GM23338 (cell line): ENCODE results near the gene FEM1A. TPM values are rescaled to one million over a fixed set of nuclear protein-coding genes. Genes with fewer than 3 reads are reported as not detected.

ENCODE experiments used
- ATAC-seq: fragments of 200-7000 bp; cut with Tn5 transposase; 3 replicates; pipeline ENCODE4 v1.9.1; 2020
- DNase-seq: peaks from one replicate; pipeline ENCODE4 v3.0.0-alpha.2; 2015; ENCODE audit warnings: low spot score
- H2AFZ ChIP-seq: fragments of 200-600 bp; sonication (generic); 2 replicates; pipeline ENCODE4 v1.8.0; 2016; ENCODE audit warnings: antibody characterized with exemption, mild to moderate bottlenecking, moderate library complexity
- H3F3A ChIP-seq: fragments of 200-600 bp; sonication (generic); replicated peaks from 2 replicates; pipeline ENCODE4 v1.8.0; 2017; ENCODE audit warnings: antibody characterized with exemption, mixed run types, low read depth
- H3K27ac ChIP-seq: fragments of 200-600 bp; sonication (generic); 2 replicates; pipeline ENCODE4 v1.6.1; 2016; ENCODE audit warnings: low read depth
- H3K27me3 ChIP-seq: fragments of 200-600 bp; sonication (generic); 2 replicates; pipeline ENCODE4 v1.8.0; 2016; ENCODE audit warnings: mild to moderate bottlenecking, mixed run types, moderate library complexity; ENCODE audit not compliant: insufficient read depth
- H3K36me3 ChIP-seq: fragments of 200-600 bp; sonication (generic); 2 replicates; pipeline ENCODE4 v1.8.0; 2016; ENCODE audit warnings: mild to moderate bottlenecking; ENCODE audit not compliant: insufficient read depth
- H3K4me1 ChIP-seq: fragments of 200-600 bp; sonication (generic); 2 replicates; pipeline ENCODE4 v1.8.0; 2016; ENCODE audit warnings: mild to moderate bottlenecking, moderate library complexity; ENCODE audit not compliant: insufficient read depth
- H3K4me2 ChIP-seq: fragments of 200-600 bp; sonication (generic); 2 replicates; pipeline ENCODE4 v1.7.1; 2017; ENCODE audit warnings: mixed run types
- H3K4me3 ChIP-seq: fragments of 200-600 bp; sonication (generic); 2 replicates; pipeline ENCODE4 v1.6.1; 2016; ENCODE audit warnings: mixed run types
- H3K79me2 ChIP-seq: fragments of 200-600 bp; sonication (generic); replicated peaks from 2 replicates; pipeline ENCODE4 v1.8.0; 2017; ENCODE audit warnings: mild to moderate bottlenecking; ENCODE audit not compliant: insufficient read depth
- H3K9me2 ChIP-seq: fragments of 200-600 bp; sonication (generic); 2 replicates; pipeline ENCODE4 v1.8.0; 2017; ENCODE audit not compliant: insufficient read depth
- H4K20me1 ChIP-seq: fragments of 200-600 bp; sonication (generic); replicated peaks from 2 replicates; pipeline ENCODE4 v1.8.0; 2017; ENCODE audit warnings: mild to moderate bottlenecking; ENCODE audit not compliant: insufficient read depth
- H3K27ac Mint-ChIP-seq: 2 replicates; pipeline ENCODE4 v1.8.0; 2020; ENCODE audit warnings: inconsistent platforms, mild to moderate bottlenecking, moderate library complexity, mixed read lengths
- H3K27me3 Mint-ChIP-seq: 3 replicates; pipeline ENCODE4 v1.8.0; 2022; ENCODE audit warnings: low read depth, mild to moderate bottlenecking, moderate library complexity, mixed read lengths, inconsistent platforms; ENCODE audit not compliant: insufficient read depth, poor library complexity
- H3K36me3 Mint-ChIP-seq: 3 replicates; pipeline ENCODE4 v1.8.0; 2021; ENCODE audit warnings: low read depth, mild to moderate bottlenecking, inconsistent platforms, moderate library complexity, mixed read lengths
- H3K4me1 Mint-ChIP-seq: 3 replicates; pipeline ENCODE4 v1.8.0; 2020; ENCODE audit warnings: mild to moderate bottlenecking, inconsistent platforms, mixed read lengths
- H3K4me3 Mint-ChIP-seq: 3 replicates; pipeline ENCODE4 v1.8.0; 2021; ENCODE audit warnings: moderate library complexity, mild to moderate bottlenecking, inconsistent platforms, mixed read lengths
- H3K9me3 Mint-ChIP-seq: 3 replicates; pipeline ENCODE4 v1.8.0; 2020; ENCODE audit warnings: moderate library complexity, mild to moderate bottlenecking, inconsistent platforms, mixed read lengths
- CREB1 ChIP-seq: fragments of 250-450 bp; sonication (Bioruptor Pico); IDR thresholded peaks from 2 replicates; pipeline ENCODE4 v1.5.0; 2020; ENCODE audit warnings: low read depth, mild to moderate bottlenecking, moderate library complexity
- EZH2 ChIP-seq: fragments of 200-600 bp; sonication (generic); IDR thresholded peaks from one replicate; pipeline ENCODE4 v1.8.0; 2017; ENCODE audit warnings: antibody characterized with exemption, mild to moderate bottlenecking, low read depth; ENCODE audit not compliant: unreplicated experiment
- EZH2phosphoT487 ChIP-seq: fragments of 200-600 bp; sonication (generic); IDR thresholded peaks from one replicate; pipeline ENCODE4 v1.8.1; 2018; ENCODE audit warnings: antibody characterized with exemption; ENCODE audit not compliant: unreplicated experiment
- JUNB ChIP-seq: IDR thresholded peaks from one replicate; pipeline ENCODE4 v1.6.1; 2016; ENCODE audit warnings: antibody characterized with exemption; ENCODE audit not compliant: unreplicated experiment
- NANOG ChIP-seq: IDR thresholded peaks from 2 replicates; pipeline ENCODE4 v1.6.1; 2016; ENCODE audit warnings: antibody characterized with exemption, borderline replicate concordance
- POLR2AphosphoS5 ChIP-seq: IDR thresholded peaks from 2 replicates; pipeline ENCODE4 v1.6.1; 2016; ENCODE audit warnings: antibody characterized with exemption, low read depth
- STAT1 ChIP-seq: IDR thresholded peaks from one replicate; pipeline ENCODE4 v1.6.1; 2016; ENCODE audit warnings: antibody characterized with exemption; ENCODE audit not compliant: unreplicated experiment
- ZNF114 ChIP-seq: fragments of 250-450 bp; sonication (Bioruptor Pico); IDR thresholded peaks from 2 replicates; pipeline ENCODE4 v1.5.0; 2020; ENCODE audit warnings: mild to moderate bottlenecking, moderate library complexity
- ZNF331 ChIP-seq: fragments of 250-450 bp; sonication (Bioruptor Pico); IDR thresholded peaks from 2 replicates; pipeline ENCODE4 v1.5.0; 2020; ENCODE audit warnings: low read depth, mild to moderate bottlenecking, moderate library complexity
- polyA plus RNA-seq: library from polyadenylated mRNA; unstranded; fragments of >200 nt; fragmentation: Nextera tagmentation; extraction: Ambion mirVana; gene quantifications from 2 replicates; pipeline ENCODE4 v1.2.1, GENCODE V29; 2016
- total RNA-seq: library from RNA; depleted of rRNA; stranded (reverse); fragments of >200 nt; shearing (Covaris generic); gene quantifications from 2 replicates; pipeline ENCODE4 v1.2.3, GENCODE V29; 2014
- TF ChIP-seq, protein P1 (sequence below): IDR thresholded peaks from 2 replicates; pipeline ENCODE4 v1.6.1; 2016; ENCODE audit warnings: antibody characterized with exemption
- TF ChIP-seq, protein P2 (sequence below), 2 experiments: fragments of 200-600 bp in 1 of 2; sonication (generic) in 1 of 2; conservative IDR thresholded peaks; 2 replicates each; pipeline versions ENCODE4 v1.5.1 to v1.6.1; 2016 to 2017; ENCODE audit warnings: antibody characterized with exemption in 2 of 2, low read depth in 2 of 2, mild to moderate bottlenecking in 2 of 2, moderate library complexity in 1 of 2
- TF ChIP-seq, protein P3 (sequence below): fragments of 250-450 bp; sonication (Bioruptor Pico); IDR thresholded peaks from 2 replicates; pipeline ENCODE4 v1.5.0; 2020; ENCODE audit warnings: mild to moderate bottlenecking, moderate library complexity
- TF ChIP-seq, protein P4 (sequence below): IDR thresholded peaks from one replicate; pipeline ENCODE4 v1.6.1; 2018; ENCODE audit warnings: antibody characterized with exemption; ENCODE audit not compliant: unreplicated experiment

FEM1A gene
- total and polyA plus RNA-seq, 2 experiments from 2014 or later = 0.87 to 16.5 TPM

DNA sequence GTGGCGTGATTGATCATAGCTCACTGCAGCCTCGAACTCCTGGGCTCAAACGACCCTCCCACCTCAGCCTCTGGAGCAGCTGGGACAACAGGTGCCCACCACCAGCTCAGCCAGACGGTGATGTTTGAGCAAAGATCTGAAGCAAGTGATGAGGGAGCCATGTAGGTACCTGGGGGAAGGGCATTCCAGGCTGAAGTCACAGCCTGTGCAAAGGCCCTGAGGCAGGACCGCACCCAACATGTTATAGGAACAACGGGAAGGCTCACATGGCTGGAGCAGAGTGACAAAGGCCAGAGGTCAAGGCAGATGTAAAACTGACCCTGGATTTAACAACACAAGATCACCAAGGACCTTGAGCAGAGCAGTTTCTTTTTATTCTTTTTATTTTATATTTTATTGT lies 14.8 kb downstream of the FEM1A start:
- H3K27ac Mint-ChIP-seq = no peak overlapping the region
- TF ChIP-seq EZH2phosphoT487 (no peak), NANOG (no peak), ZNF331 (CRISPR knock-in tag) (no peak), ZNF114 (CRISPR knock-in tag) (no peak), POLR2AphosphoS5 (no peak), CREB1 (CRISPR knock-in tag) (no peak), JUNB (no peak), STAT1 (no peak), EZH2 (no peak)
- TF ChIP-seq, protein P1, sequence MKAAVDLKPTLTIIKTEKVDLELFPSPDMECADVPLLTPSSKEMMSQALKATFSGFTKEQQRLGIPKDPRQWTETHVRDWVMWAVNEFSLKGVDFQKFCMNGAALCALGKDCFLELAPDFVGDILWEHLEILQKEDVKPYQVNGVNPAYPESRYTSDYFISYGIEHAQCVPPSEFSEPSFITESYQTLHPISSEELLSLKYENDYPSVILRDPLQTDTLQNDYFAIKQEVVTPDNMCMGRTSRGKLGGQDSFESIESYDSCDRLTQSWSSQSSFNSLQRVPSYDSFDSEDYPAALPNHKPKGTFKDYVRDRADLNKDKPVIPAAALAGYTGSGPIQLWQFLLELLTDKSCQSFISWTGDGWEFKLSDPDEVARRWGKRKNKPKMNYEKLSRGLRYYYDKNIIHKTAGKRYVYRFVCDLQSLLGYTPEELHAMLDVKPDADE = no peak
- TF ChIP-seq, protein P2, sequence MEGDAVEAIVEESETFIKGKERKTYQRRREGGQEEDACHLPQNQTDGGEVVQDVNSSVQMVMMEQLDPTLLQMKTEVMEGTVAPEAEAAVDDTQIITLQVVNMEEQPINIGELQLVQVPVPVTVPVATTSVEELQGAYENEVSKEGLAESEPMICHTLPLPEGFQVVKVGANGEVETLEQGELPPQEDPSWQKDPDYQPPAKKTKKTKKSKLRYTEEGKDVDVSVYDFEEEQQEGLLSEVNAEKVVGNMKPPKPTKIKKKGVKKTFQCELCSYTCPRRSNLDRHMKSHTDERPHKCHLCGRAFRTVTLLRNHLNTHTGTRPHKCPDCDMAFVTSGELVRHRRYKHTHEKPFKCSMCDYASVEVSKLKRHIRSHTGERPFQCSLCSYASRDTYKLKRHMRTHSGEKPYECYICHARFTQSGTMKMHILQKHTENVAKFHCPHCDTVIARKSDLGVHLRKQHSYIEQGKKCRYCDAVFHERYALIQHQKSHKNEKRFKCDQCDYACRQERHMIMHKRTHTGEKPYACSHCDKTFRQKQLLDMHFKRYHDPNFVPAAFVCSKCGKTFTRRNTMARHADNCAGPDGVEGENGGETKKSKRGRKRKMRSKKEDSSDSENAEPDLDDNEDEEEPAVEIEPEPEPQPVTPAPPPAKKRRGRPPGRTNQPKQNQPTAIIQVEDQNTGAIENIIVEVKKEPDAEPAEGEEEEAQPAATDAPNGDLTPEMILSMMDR (conservative IDR thresholded peaks at IDR 0.05; ENCODE audit: low read depth in 2 of 2) = no peak
- TF ChIP-seq, protein P3, sequence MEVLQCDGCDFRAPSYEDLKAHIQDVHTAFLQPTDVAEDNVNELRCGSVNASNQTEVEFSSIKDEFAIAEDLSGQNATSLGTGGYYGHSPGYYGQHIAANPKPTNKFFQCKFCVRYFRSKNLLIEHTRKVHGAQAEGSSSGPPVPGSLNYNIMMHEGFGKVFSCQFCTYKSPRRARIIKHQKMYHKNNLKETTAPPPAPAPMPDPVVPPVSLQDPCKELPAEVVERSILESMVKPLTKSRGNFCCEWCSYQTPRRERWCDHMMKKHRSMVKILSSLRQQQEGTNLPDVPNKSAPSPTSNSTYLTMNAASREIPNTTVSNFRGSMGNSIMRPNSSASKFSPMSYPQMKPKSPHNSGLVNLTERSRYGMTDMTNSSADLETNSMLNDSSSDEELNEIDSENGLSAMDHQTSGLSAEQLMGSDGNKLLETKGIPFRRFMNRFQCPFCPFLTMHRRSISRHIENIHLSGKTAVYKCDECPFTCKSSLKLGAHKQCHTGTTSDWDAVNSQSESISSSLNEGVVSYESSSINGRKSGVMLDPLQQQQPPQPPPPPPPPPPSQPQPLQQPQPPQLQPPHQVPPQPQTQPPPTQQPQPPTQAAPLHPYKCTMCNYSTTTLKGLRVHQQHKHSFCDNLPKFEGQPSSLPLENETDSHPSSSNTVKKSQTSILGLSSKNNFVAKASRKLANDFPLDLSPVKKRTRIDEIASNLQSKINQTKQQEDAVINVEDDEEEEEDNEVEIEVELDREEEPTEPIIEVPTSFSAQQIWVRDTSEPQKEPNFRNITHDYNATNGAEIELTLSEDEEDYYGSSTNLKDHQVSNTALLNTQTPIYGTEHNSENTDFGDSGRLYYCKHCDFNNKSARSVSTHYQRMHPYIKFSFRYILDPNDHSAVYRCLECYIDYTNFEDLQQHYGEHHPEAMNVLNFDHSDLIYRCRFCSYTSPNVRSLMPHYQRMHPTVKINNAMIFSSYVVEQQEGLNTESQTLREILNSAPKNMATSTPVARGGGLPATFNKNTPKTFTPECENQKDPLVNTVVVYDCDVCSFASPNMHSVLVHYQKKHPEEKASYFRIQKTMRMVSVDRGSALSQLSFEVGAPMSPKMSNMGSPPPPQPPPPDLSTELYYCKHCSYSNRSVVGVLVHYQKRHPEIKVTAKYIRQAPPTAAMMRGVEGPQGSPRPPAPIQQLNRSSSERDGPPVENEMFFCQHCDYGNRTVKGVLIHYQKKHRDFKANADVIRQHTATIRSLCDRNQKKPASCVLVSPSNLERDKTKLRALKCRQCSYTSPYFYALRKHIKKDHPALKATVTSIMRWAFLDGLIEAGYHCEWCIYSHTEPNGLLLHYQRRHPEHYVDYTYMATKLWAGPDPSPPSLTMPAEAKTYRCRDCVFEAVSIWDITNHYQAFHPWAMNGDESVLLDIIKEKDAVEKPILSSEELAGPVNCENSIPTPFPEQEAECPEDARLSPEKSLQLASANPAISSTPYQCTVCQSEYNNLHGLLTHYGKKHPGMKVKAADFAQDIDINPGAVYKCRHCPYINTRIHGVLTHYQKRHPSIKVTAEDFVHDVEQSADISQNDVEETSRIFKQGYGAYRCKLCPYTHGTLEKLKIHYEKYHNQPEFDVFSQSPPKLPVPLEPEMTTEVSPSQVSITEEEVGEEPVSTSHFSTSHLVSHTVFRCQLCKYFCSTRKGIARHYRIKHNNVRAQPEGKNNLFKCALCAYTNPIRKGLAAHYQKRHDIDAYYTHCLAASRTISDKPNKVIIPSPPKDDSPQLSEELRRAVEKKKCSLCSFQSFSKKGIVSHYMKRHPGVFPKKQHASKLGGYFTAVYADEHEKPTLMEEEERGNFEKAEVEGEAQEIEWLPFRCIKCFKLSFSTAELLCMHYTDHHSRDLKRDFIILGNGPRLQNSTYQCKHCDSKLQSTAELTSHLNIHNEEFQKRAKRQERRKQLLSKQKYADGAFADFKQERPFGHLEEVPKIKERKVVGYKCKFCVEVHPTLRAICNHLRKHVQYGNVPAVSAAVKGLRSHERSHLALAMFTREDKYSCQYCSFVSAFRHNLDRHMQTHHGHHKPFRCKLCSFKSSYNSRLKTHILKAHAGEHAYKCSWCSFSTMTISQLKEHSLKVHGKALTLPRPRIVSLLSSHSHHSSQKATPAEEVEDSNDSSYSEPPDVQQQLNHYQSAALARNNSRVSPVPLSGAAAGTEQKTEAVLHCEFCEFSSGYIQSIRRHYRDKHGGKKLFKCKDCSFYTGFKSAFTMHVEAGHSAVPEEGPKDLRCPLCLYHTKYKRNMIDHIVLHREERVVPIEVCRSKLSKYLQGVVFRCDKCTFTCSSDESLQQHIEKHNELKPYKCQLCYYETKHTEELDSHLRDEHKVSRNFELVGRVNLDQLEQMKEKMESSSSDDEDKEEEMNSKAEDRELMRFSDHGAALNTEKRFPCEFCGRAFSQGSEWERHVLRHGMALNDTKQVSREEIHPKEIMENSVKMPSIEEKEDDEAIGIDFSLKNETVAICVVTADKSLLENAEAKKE (CRISPR knock-in tag) = no peak
- TF ChIP-seq, protein P4, sequence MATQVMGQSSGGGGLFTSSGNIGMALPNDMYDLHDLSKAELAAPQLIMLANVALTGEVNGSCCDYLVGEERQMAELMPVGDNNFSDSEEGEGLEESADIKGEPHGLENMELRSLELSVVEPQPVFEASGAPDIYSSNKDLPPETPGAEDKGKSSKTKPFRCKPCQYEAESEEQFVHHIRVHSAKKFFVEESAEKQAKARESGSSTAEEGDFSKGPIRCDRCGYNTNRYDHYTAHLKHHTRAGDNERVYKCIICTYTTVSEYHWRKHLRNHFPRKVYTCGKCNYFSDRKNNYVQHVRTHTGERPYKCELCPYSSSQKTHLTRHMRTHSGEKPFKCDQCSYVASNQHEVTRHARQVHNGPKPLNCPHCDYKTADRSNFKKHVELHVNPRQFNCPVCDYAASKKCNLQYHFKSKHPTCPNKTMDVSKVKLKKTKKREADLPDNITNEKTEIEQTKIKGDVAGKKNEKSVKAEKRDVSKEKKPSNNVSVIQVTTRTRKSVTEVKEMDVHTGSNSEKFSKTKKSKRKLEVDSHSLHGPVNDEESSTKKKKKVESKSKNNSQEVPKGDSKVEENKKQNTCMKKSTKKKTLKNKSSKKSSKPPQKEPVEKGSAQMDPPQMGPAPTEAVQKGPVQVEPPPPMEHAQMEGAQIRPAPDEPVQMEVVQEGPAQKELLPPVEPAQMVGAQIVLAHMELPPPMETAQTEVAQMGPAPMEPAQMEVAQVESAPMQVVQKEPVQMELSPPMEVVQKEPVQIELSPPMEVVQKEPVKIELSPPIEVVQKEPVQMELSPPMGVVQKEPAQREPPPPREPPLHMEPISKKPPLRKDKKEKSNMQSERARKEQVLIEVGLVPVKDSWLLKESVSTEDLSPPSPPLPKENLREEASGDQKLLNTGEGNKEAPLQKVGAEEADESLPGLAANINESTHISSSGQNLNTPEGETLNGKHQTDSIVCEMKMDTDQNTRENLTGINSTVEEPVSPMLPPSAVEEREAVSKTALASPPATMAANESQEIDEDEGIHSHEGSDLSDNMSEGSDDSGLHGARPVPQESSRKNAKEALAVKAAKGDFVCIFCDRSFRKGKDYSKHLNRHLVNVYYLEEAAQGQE = no peak

More for the DNA sequence above, 14.8 kb downstream of the FEM1A start:
- Histone ChIP-seq H3K27ac (no peak overlapping the region), H3K36me3 (no peaks in the 10 kb centered on the region), H3K9me2 (no peaks in the 10 kb centered on the region), H2AFZ (no peak overlapping the region), H3K27me3 (no peaks in the 10 kb centered on the region), H3F3A (0 out of 2 replicates have a peak, but pooled peaks cover 2% of the 10 kb centered on the region), H3K79me2 (no peaks in the 10 kb centered on the region), H3K4me1 (no peaks in the 10 kb centered on the region), H3K4me2 (no peak overlapping the region), H4K20me1 (no peaks in the 10 kb centered on the region), H3K4me3 (no peak overlapping the region)
- no peak overlapping the region for H3K4me3 Mint-ChIP-seq
- ATAC-seq = no peak
- peaks cover 11% of the 10 kb centered on the region for H3K27me3 Mint-ChIP-seq
- no peaks in the 10 kb centered on the region for H3K36me3 Mint-ChIP-seq
- no peaks in the 10 kb centered on the region; the same call in 2 of the 3 replicates for H3K9me3 Mint-ChIP-seq
- no peak for DNase-seq
- H3K4me1 Mint-ChIP-seq = no peaks in the 10 kb centered on the region
